HepG2 (cell line): Measurements from ENCODE around the gene ZBTB2.

ENCODE experiments used
- MYNN ChIP-seq: sonication (generic); formaldehyde crosslinking; IDR thresholded peaks from 2 replicates; pipeline ENCODE4 v1.4.0; 2020; ENCODE audit warnings: mild to moderate bottlenecking, low read depth, missing genetic modification reagents
- POLR2A ChIP-seq, 2 experiments: IDR thresholded peaks; 2 replicates each; pipeline ENCODE4 v1.6.1; 2011; ENCODE audit warnings: low read depth in 2 of 2, low read length in 2 of 2, mild to moderate bottlenecking in 1 of 2, moderate library complexity in 1 of 2; ENCODE audit not compliant: insufficient read depth in 1 of 2
- ZNF747 ChIP-seq: sonication (generic); formaldehyde crosslinking; IDR thresholded peaks from 2 replicates; pipeline ENCODE4 v1.8.1; 2023; ENCODE audit warnings: missing genetic modification reagents, mild to moderate bottlenecking, borderline replicate concordance
- TF ChIP-seq, protein P1 (sequence below): sonication (generic); formaldehyde crosslinking; IDR thresholded peaks from 2 replicates; pipeline ENCODE4 v1.5.0; 2020; ENCODE audit warnings: mild to moderate bottlenecking, missing genetic modification reagents, moderate library complexity

DNA sequence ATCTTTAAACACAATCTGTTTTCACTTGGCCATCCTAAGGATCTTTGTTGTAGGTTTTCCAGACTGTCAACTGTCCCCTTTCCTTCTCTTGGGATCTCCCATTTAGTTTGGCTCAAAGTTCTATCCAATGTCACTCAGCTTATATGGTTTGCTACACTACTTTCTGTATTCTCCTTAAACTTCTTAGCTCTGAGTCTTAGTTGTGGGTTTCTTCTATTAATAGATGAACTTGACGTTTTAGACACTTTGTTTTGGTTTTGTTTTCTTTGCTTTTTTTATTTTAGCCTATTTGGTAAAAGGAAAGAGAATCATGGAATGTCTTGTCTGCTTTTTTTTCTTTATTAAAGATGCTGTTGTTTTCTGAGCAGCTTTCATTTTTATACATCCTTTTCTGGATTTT lies 49.1 kb upstream of the ZBTB2 start:
- TF ChIP-seq ZNF747 (CRISPR knock-in tag) (no peak), MYNN (CRISPR knock-in tag) (no peak), POLR2A (IDR thresholded peaks at IDR 0.05; ENCODE audit: insufficient read depth in 1 of 2, low read depth in 2 of 2, low read length in 2 of 2) (no peak)
- TF ChIP-seq, protein P1, sequence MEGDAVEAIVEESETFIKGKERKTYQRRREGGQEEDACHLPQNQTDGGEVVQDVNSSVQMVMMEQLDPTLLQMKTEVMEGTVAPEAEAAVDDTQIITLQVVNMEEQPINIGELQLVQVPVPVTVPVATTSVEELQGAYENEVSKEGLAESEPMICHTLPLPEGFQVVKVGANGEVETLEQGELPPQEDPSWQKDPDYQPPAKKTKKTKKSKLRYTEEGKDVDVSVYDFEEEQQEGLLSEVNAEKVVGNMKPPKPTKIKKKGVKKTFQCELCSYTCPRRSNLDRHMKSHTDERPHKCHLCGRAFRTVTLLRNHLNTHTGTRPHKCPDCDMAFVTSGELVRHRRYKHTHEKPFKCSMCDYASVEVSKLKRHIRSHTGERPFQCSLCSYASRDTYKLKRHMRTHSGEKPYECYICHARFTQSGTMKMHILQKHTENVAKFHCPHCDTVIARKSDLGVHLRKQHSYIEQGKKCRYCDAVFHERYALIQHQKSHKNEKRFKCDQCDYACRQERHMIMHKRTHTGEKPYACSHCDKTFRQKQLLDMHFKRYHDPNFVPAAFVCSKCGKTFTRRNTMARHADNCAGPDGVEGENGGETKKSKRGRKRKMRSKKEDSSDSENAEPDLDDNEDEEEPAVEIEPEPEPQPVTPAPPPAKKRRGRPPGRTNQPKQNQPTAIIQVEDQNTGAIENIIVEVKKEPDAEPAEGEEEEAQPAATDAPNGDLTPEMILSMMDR (CRISPR knock-in tag) = no peak
